H1 (cell line): ENCODE data around the gene PTPRT. TPM values are rescaled to one million over a fixed set of nuclear protein-coding genes. Genes with fewer than 3 reads are reported as not detected.
A peak's percentile ranks its signal among the peaks of the same experiment; 100 is the strongest.

Experiments used
- CTCF ChIA-PET: fragments of 300-600 bp; sonication (Branson Sonifier 250); formaldehyde crosslinking; loops from one replicate; lab custom pipeline; 2021; ENCODE audit not compliant: partially characterized antibody; lab: Charles Lee
- POLR2A ChIA-PET: fragments of 300-600 bp; sonication (Branson Sonifier 250); formaldehyde crosslinking; loops from one replicate; lab custom pipeline; 2021; ENCODE audit warnings: inconsistent platforms; ENCODE audit not compliant: partially characterized antibody; lab: Charles Lee
- DNase-seq, 2 experiments: peaks; one replicate each; pipeline versions ENCODE4 v3.0.0 to v3.0.0-alpha.2; 2010 to 2022; ENCODE audit warnings: low spot score in 2 of 2, low read depth in 1 of 2, mixed read lengths in 1 of 2
- FAIRE-seq: peaks from 2 replicates; lab custom pipeline; 2011; peaks lifted over from hg19 to GRCh38; lab: Jason Lieb, UNC
- H2AFZ ChIP-seq: 2 replicates; pipeline ENCODE4 v1.8.1; 2012; ENCODE audit warnings: low read length, inconsistent platforms
- H2AK5ac ChIP-seq: 2 replicates; pipeline ENCODE4 v1.6.1; 2013; ENCODE audit warnings: low read depth, low read length
- H2BK120ac ChIP-seq: replicated peaks from 2 replicates; pipeline ENCODE3; 2013; ENCODE audit warnings: low read depth, low read length, inconsistent platforms
- H2BK12ac ChIP-seq: 2 replicates; pipeline ENCODE4 v1.6.1; 2013; ENCODE audit warnings: low read depth, low read length
- H2BK15ac ChIP-seq: 2 replicates; pipeline ENCODE4 v1.6.1; 2013; ENCODE audit warnings: low read length
- H2BK20ac ChIP-seq: 2 replicates; pipeline ENCODE4 v1.6.1; 2013; ENCODE audit warnings: low read length
- H2BK5ac ChIP-seq: 2 replicates; pipeline ENCODE4 v1.6.1; 2013; ENCODE audit warnings: low read depth, low read length
- H3K14ac ChIP-seq: 2 replicates; pipeline ENCODE4 v1.6.1; 2013; ENCODE audit warnings: inconsistent platforms; ENCODE audit not compliant: insufficient read length
- H3K18ac ChIP-seq: 2 replicates; pipeline ENCODE4 v1.6.1; 2013; ENCODE audit warnings: low read length; ENCODE audit errors: extremely low read depth
- H3K23ac ChIP-seq: 2 replicates; pipeline ENCODE4 v1.6.1; 2013; ENCODE audit warnings: inconsistent platforms; ENCODE audit not compliant: insufficient read length
- H3K23me2 ChIP-seq: 2 replicates; pipeline ENCODE4 v1.6.1; 2013; ENCODE audit warnings: low read depth, low read length
- H3K27ac ChIP-seq: 2 replicates; pipeline ENCODE4 v1.6.1; 2011; ENCODE audit warnings: low read depth, low read length, inconsistent platforms
- H3K27me3 ChIP-seq, 4 experiments: replicated peaks in 1 of 4; 1 replicate in 1 of 4; 2 replicates in 3 of 4; pipeline versions ENCODE4 v1.6.1 to v1.8.1; 2011 to 2013; ENCODE audit warnings: low read length in 3 of 4, mild to moderate bottlenecking in 3 of 4, inconsistent platforms in 2 of 4, mixed read lengths in 2 of 4, moderate library complexity in 1 of 4; ENCODE audit not compliant: control insufficient read depth in 3 of 4, insufficient read depth in 3 of 4; ENCODE audit errors: extremely low read depth in 1 of 4
- H3K36me3 ChIP-seq, 4 experiments: 2 replicates each; pipeline versions ENCODE4 v1.6.1 to v1.8.1; 2011 to 2013; ENCODE audit warnings: mild to moderate bottlenecking in 4 of 4, low read length in 3 of 4, moderate library complexity in 2 of 4, control low read depth in 1 of 4, inconsistent platforms in 1 of 4; ENCODE audit not compliant: insufficient read depth in 4 of 4, control insufficient read depth in 2 of 4
- H3K4ac ChIP-seq: replicated peaks from 2 replicates; pipeline ENCODE3; 2013; ENCODE audit warnings: low read length, low read depth, mixed read lengths, inconsistent platforms; ENCODE audit not compliant: insufficient read length
- H3K4me1 ChIP-seq, 4 experiments: replicated peaks in 1 of 4; 1 replicate in 1 of 4; 2 replicates in 3 of 4; pipeline versions ENCODE4 v1.6.1 to v1.8.1; 2011 to 2013; ENCODE audit warnings: low read length in 3 of 4, inconsistent platforms in 2 of 4, mixed read lengths in 1 of 4; ENCODE audit not compliant: insufficient read depth in 4 of 4, control insufficient read depth in 3 of 4
- H3K4me2 ChIP-seq, 2 experiments: 2 replicates each; pipeline versions ENCODE4 v1.6.1 to v1.8.1; 2011 to 2013; ENCODE audit warnings: low read depth in 2 of 2, low read length in 2 of 2, control low read depth in 1 of 2, inconsistent platforms in 1 of 2, mild to moderate bottlenecking in 1 of 2; ENCODE audit not compliant: insufficient read depth in 1 of 2
- H3K4me3 ChIP-seq, 4 experiments: fragments of 200-600, 300-600 bp in 1 of 4; sonication (generic), shearing (Covaris generic), sonication (Bioruptor Twin) in 1 of 4; 2 replicates each; pipeline versions ENCODE4 v1.5.1 to v1.8.1; 2011 to 2016; ENCODE audit warnings: low read length in 4 of 4, low read depth in 3 of 4, control low read depth in 2 of 4, inconsistent platforms in 2 of 4, mild to moderate bottlenecking in 2 of 4, mixed read lengths in 1 of 4, moderate library complexity in 1 of 4; ENCODE audit not compliant: insufficient read depth in 2 of 4; ENCODE audit errors: extremely low read depth in 1 of 4
- H3K56ac ChIP-seq: replicated peaks from 2 replicates; pipeline ENCODE3; 2013; ENCODE audit warnings: low read depth, mild to moderate bottlenecking, mixed read lengths, low read length, inconsistent platforms; ENCODE audit not compliant: insufficient read length
- H3K79me1 ChIP-seq: 2 replicates; pipeline ENCODE4 v1.6.1; 2013; ENCODE audit warnings: low read depth, low read length, control low read depth
- H3K79me2 ChIP-seq, 2 experiments: 2 replicates each; pipeline versions ENCODE4 v1.6.1 to v1.8.1; 2012 to 2013; ENCODE audit warnings: low read length in 2 of 2, mild to moderate bottlenecking in 2 of 2, inconsistent platforms in 1 of 2; ENCODE audit not compliant: insufficient read depth in 2 of 2, control insufficient read depth in 1 of 2
- H3K9ac ChIP-seq, 4 experiments: replicated peaks in 1 of 4; 1 replicate in 1 of 4; 2 replicates in 3 of 4; pipeline versions ENCODE4 v1.6.1 to v1.8.1; 2011 to 2013; ENCODE audit warnings: low read depth in 3 of 4, low read length in 3 of 4, control low read depth in 2 of 4, mild to moderate bottlenecking in 2 of 4, moderate library complexity in 2 of 4, inconsistent platforms in 1 of 4; ENCODE audit errors: extremely low read depth in 1 of 4
- H3K9me3 ChIP-seq, 2 experiments: 2 replicates each; pipeline versions ENCODE4 v1.6.1 to v1.8.1; 2012 to 2013; ENCODE audit warnings: mild to moderate bottlenecking in 2 of 2, moderate library complexity in 2 of 2, control low read depth in 1 of 2, inconsistent platforms in 1 of 2, low read depth in 1 of 2, low read length in 1 of 2, mixed read lengths in 1 of 2; ENCODE audit not compliant: insufficient read depth in 2 of 2
- H4K20me1 ChIP-seq, 2 experiments: replicated peaks in 1 of 2; 2 replicates each; pipeline versions ENCODE3 to v1.8.1; 2011 to 2013; ENCODE audit warnings: inconsistent platforms in 2 of 2, low read length in 2 of 2, mild to moderate bottlenecking in 1 of 2; ENCODE audit not compliant: insufficient read depth in 2 of 2, control insufficient read depth in 1 of 2
- H4K5ac ChIP-seq: 2 replicates; pipeline ENCODE4 v1.6.1; 2013; ENCODE audit warnings: low read length, low read depth, mixed read lengths, inconsistent platforms; ENCODE audit not compliant: insufficient read length
- H4K8ac ChIP-seq: 2 replicates; pipeline ENCODE4 v1.8.0; 2013; ENCODE audit warnings: mild to moderate bottlenecking, moderate library complexity, low read length, inconsistent platforms; ENCODE audit not compliant: insufficient read depth; ENCODE audit errors: extremely low read depth
- H4K91ac ChIP-seq: replicated peaks from 2 replicates; pipeline ENCODE3; 2013; ENCODE audit warnings: low read length, mixed read lengths, inconsistent platforms; ENCODE audit not compliant: insufficient read length
- NANOG ChIP-seq: IDR thresholded peaks from 2 replicates; pipeline ENCODE4 v1.6.1; 2011; ENCODE audit warnings: low read length, low read depth, mild to moderate bottlenecking, inconsistent platforms; ENCODE audit not compliant: insufficient read depth, poor library complexity, severe bottlenecking
- RBBP5 ChIP-seq: IDR thresholded peaks from 2 replicates; pipeline ENCODE4 v1.7.1; 2012; ENCODE audit warnings: low read depth, mild to moderate bottlenecking, inconsistent platforms, low read length, moderate library complexity, borderline replicate concordance
- WGBS, 2 experiments: shearing (Covaris generic) in 1 of 2; methylation state at CpG; one replicate each; pipeline versions ENCODE4 v1.1.6 to v1.1.7; 2013 to 2015; ENCODE audit warnings: low lambda C conversion rate in 2 of 2, mixed read lengths in 2 of 2, inconsistent platforms in 1 of 2, low coverage in 1 of 2, missing lambda C conversion rate in 1 of 2; ENCODE audit not compliant: insufficient replicate concordance in 2 of 2, insufficient coverage in 1 of 2, insufficient read length in 1 of 2; ENCODE audit errors: extremely low coverage in 1 of 2, missing lambda C conversion rate in 1 of 2; 5-methylcytosine and 5-hydroxymethylcytosine counted together
- polyA plus RNA-seq, 7 experiments: library from polyadenylated mRNA; depleted of rRNA in 3 of 7; stranded (reverse) in 5 of 7; unstranded in 2 of 7; fragments of >200 nt in 5 of 7; fragments of 200-250 nt in 2 of 7; gene quantifications; 1 replicate in 5 of 7; 2 replicates in 1 of 7; 4 replicates in 1 of 7; pipeline versions ENCODE4 v1.2.1 to v1.2.3, GENCODE V29; 2011 to 2013; ENCODE audit warnings: missing spikeins in 2 of 7, mixed read lengths in 2 of 7
- total RNA-seq: library from RNA; stranded (reverse); fragmentation: NEBNext Ultra II Directional; extraction: Animal tissue kit (Norgen Biotek cat#: 25700); gene quantifications from 2 replicates; pipeline ENCODE4 v1.2.1, GENCODE V29; 2021

Gene PTPRT
- total and polyA plus RNA-seq, 2 of the 8 experiments (the other 6 are each of a cell fraction or from before 2014, with no cell fraction given) = 0.33 to 1.8 TPM

DNA sequence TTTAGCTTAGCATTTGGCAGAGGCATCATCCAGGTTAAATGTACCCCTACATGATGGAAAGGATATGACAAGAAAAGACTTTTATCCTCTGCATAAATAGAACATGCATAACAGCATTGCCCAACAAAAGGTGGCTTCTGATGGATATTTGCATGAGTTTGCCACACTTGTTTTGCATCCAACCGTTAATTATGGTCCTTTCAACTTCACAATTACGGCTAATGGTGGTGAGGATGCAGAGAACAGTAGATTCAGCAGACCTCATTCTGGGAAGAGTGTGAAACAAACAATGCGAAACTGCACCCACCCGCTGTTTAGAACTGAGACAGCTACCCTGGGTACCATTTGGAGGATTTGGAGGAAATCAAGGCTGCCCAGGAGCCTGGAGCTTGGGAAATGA lies 880.7 kb downstream of the PTPRT start:
- H4K91ac ChIP-seq = no peak overlapping the region
- H3K23ac ChIP-seq = no peak overlapping the region
- H3K79me1 ChIP-seq = no peaks in the 10 kb centered on the region
- H3K4me3 ChIP-seq = no peak overlapping the region
- no peaks in the 10 kb centered on the region for H3K23me2 ChIP-seq
- no peak overlapping the region for H3K9ac ChIP-seq
- H3K14ac ChIP-seq = no peak overlapping the region
- no peak overlapping the region for H4K8ac ChIP-seq
- DNase-seq (no peak), FAIRE-seq (no peak)
- WGBS, 2 experiments = 86% methylated on average over 4 of the region's 4 CpGs; no CpG with 5 or more reads in 1 of the 2 experiments
- H2BK15ac ChIP-seq = no peak overlapping the region
- no peaks in the 10 kb centered on the region; a peak in 1 of 4 replicates for H3K9me3 ChIP-seq
- H2BK20ac ChIP-seq = no peak overlapping the region
- H3K79me2 ChIP-seq = no peaks in the 10 kb centered on the region
- H2AK5ac ChIP-seq = no peak overlapping the region
- no peak overlapping the region for H3K4me2 ChIP-seq
- no peaks in the 10 kb centered on the region for H3K36me3 ChIP-seq
- no peak overlapping the region for H3K27ac ChIP-seq
- H4K20me1 ChIP-seq = no peaks in the 10 kb centered on the region
- no peaks in the 10 kb centered on the region for H3K4me1 ChIP-seq
- H2BK5ac ChIP-seq = no peak overlapping the region
- CTCF ChIA-PET = interaction anchor here (1.2 kb wide), 1 partner anchor 128 kb away, joined by 3 read pairs; no protein-coding TSS in a partner anchor
- no peak overlapping the region for H2BK120ac ChIP-seq
- no peak overlapping the region for H4K5ac ChIP-seq
- POLR2A ChIA-PET = no interaction called here
- no peak overlapping the region for H3K4ac ChIP-seq
- H3K27me3 ChIP-seq = no peaks in the 10 kb centered on the region
- no peak overlapping the region for H3K56ac ChIP-seq
- TF ChIP-seq NANOG (peak; percentile 54), RBBP5 (no peak)
- H2AFZ ChIP-seq = no peak overlapping the region
- no peak overlapping the region for H3K18ac ChIP-seq
- no peak overlapping the region for H2BK12ac ChIP-seq
